ENCODE results near the gene EDRF1.
"Not testable (repeated sequence)": the region's sequence is repeated elsewhere in the genome, so short reads cannot be mapped to it uniquely, and the experiment has no call there.

The EDRF1 gene

GRCh38 chr10:125707541-125708468 lies 11.7 kb upstream of the EDRF1 start:
- no peak overlapping the region for H3K4me3 ChIP-seq (ENCODE audit: low read depth, low read length)
- no peak for DNase-seq (ENCODE audit: low read depth)

GRCh38 chr10:125708971-125709503 lies 10.5 kb upstream of the EDRF1 start:
- DNase-seq (ENCODE audit: low read depth), result no peak
- H3K4me3 ChIP-seq (ENCODE audit: low read depth, low read length), result no peak overlapping the region

GRCh38 chr10:125709553-125710474 lies 9.7 kb upstream of the EDRF1 start:
- no peak overlapping the region for H3K4me3 ChIP-seq (ENCODE audit: low read depth, low read length)
- DNase-seq (ENCODE audit: low read depth), result no peak

- H3K4me3 ChIP-seq (ENCODE audit: low read depth, low read length), result no peak overlapping the region
- no peak for DNase-seq (ENCODE audit: low read depth)
These were observed 8.3 kb upstream of the EDRF1 start for GRCh38 chr10:125711110-125711750.

GRCh38 chr10:125714728-125715127 lies 4.8 kb upstream of the EDRF1 start:
- not testable (repeated sequence) for DNase-seq (ENCODE audit: low read depth); H3K4me3 ChIP-seq (ENCODE audit: low read depth, low read length)

- peak overlapping the region; percentile 99 for H3K4me3 ChIP-seq (ENCODE audit: low read depth, low read length)
- DNase-seq (ENCODE audit: low read depth), result no peak
These were observed 483 bp downstream of the EDRF1 start for GRCh38 chr10:125720002-125720382.

- no peak for DNase-seq (ENCODE audit: low read depth)
- no peak overlapping the region for H3K4me3 ChIP-seq (ENCODE audit: low read depth, low read length)
These were observed 1.5 kb downstream of the EDRF1 start for GRCh38 chr10:125721035-125721434.

- DNase-seq (ENCODE audit: low read depth), result no peak
- no peak overlapping the region for H3K4me3 ChIP-seq (ENCODE audit: low read depth, low read length)
These were observed 3.3 kb downstream of the EDRF1 start for GRCh38 chr10:125722811-125723210.

- DNase-seq (ENCODE audit: low read depth), result no peak
- H3K4me3 ChIP-seq (ENCODE audit: low read depth, low read length), result no peak overlapping the region
These were observed 7.4 kb downstream of the EDRF1 start for GRCh38 chr10:125726914-125727313.

- no peak for DNase-seq (ENCODE audit: low read depth)
- no peak overlapping the region for H3K4me3 ChIP-seq (ENCODE audit: low read depth, low read length)
These were observed 7.9 kb downstream of the EDRF1 start for GRCh38 chr10:125727436-125727835.

- no peak overlapping the region for H3K4me3 ChIP-seq (ENCODE audit: low read depth, low read length)
- DNase-seq (ENCODE audit: low read depth), result no peak
These were observed 14.6 kb downstream of the EDRF1 start for GRCh38 chr10:125734148-125734547.

- no peak for DNase-seq (ENCODE audit: low read depth)
- H3K4me3 ChIP-seq (ENCODE audit: low read depth, low read length), result no peak overlapping the region
These were observed 15.3 kb downstream of the EDRF1 start for GRCh38 chr10:125734823-125735222.

- no peak for DNase-seq (ENCODE audit: low read depth)
These were observed 18.7 kb downstream of the EDRF1 start for GRCh38 chr10:125738206-125738605.

GRCh38 chr10:125739994-125740679 lies 20.6 kb downstream of the EDRF1 start:
- no peak for DNase-seq (ENCODE audit: low read depth)
- no peak overlapping the region for H3K4me3 ChIP-seq (ENCODE audit: low read depth, low read length)

More at GRCh38 chr10:125738206-125738605, 18.7 kb downstream of the EDRF1 start:
- H3K4me3 ChIP-seq (ENCODE audit: low read depth, low read length), result no peak overlapping the region

GRCh38 chr10:125742465-125742864 lies 23.0 kb downstream of the EDRF1 start:
- no peak overlapping the region for H3K4me3 ChIP-seq (ENCODE audit: low read depth, low read length)

GRCh38 chr10:125744909-125745308 lies 25.4 kb downstream of the EDRF1 start:
- no peak for DNase-seq (ENCODE audit: low read depth)
- no peak overlapping the region for H3K4me3 ChIP-seq (ENCODE audit: low read depth, low read length)

More at GRCh38 chr10:125742465-125742864, 23.0 kb downstream of the EDRF1 start:
- no peak for DNase-seq (ENCODE audit: low read depth)

GRCh38 chr10:125747417-125747816 lies 27.9 kb downstream of the EDRF1 start:
- DNase-seq (ENCODE audit: low read depth), result no peak
- no peak overlapping the region for H3K4me3 ChIP-seq (ENCODE audit: low read depth, low read length)

- no peak for DNase-seq (ENCODE audit: low read depth)
- H3K4me3 ChIP-seq (ENCODE audit: low read depth, low read length), result no peak overlapping the region
These were observed 36.7 kb downstream of the EDRF1 start for GRCh38 chr10:125756196-125756595.

Measured in skeletal muscle cell (primary cell).